ENCODE results near the gene SLC17A7.
"Not testable (repeated sequence)": the region's sequence is repeated elsewhere in the genome, so short reads cannot be mapped to it uniquely, and the experiment has no call there.

Gene SLC17A7

GRCh38 chr19:49463960-49464740 is 22.8 kb upstream of the SLC17A7 start:
- DNase-seq (ENCODE audit: low spot score in 2 of 2) = no peak
- in situ Hi-C loops (cut with MboI; ENCODE audit: low sequenced_read_pairs) = no loop called here
- H3K36me3 ChIP-seq (replicated peaks) = no peaks in the 10 kb centered on the region; the same call in 1 of the 2 replicates
- no peaks in the 10 kb centered on the region for H3K9me3 ChIP-seq
- H3K4me1 ChIP-seq = peaks cover 1% of the 10 kb centered on the region
- no peaks in the 10 kb centered on the region for H3K27me3 ChIP-seq (ENCODE audit: low read depth)
- H3K4me3 ChIP-seq = no peak overlapping the region

GRCh38 chr19:49462492-49462891 is 21.2 kb upstream of the SLC17A7 start:
- in situ Hi-C loops (cut with MboI; ENCODE audit: low sequenced_read_pairs) = no loop called here
- Histone ChIP-seq H3K36me3 (replicated peaks) (no peaks in the 10 kb centered on the region; the same call in 1 of the 2 replicates), H3K4me1 (no peaks in the 10 kb centered on the region), H3K9me3 (no peaks in the 10 kb centered on the region), H3K27me3 (ENCODE audit: low read depth) (no peaks in the 10 kb centered on the region), H3K4me3 (no peak overlapping the region)
- DNase-seq (ENCODE audit: low spot score in 2 of 2) = no peak

- H3K9me3 ChIP-seq = no peaks in the 10 kb centered on the region
- DNase-seq (ENCODE audit: low spot score in 2 of 2) = no peak
- no peaks in the 10 kb centered on the region; the same call in 1 of the 2 replicates for H3K36me3 ChIP-seq (replicated peaks)
- in situ Hi-C loops (cut with MboI; ENCODE audit: low sequenced_read_pairs) = no loop called here
- no peaks in the 10 kb centered on the region for H3K27me3 ChIP-seq (ENCODE audit: low read depth)
- no peaks in the 10 kb centered on the region for H3K4me1 ChIP-seq
- H3K4me3 ChIP-seq = no peak overlapping the region
Measured at GRCh38 chr19:49461656-49462055, 20.3 kb upstream of the SLC17A7 start.

GRCh38 chr19:49461130-49461529 is 19.8 kb upstream of the SLC17A7 start:
- H3K4me1 ChIP-seq; H3K9me3 ChIP-seq; in situ Hi-C loops (cut with MboI; ENCODE audit: low sequenced_read_pairs); H3K36me3 ChIP-seq (replicated peaks); H3K27me3 ChIP-seq (ENCODE audit: low read depth); DNase-seq (ENCODE audit: low spot score in 2 of 2); H3K4me3 ChIP-seq: not testable (repeated sequence)

DNA sequence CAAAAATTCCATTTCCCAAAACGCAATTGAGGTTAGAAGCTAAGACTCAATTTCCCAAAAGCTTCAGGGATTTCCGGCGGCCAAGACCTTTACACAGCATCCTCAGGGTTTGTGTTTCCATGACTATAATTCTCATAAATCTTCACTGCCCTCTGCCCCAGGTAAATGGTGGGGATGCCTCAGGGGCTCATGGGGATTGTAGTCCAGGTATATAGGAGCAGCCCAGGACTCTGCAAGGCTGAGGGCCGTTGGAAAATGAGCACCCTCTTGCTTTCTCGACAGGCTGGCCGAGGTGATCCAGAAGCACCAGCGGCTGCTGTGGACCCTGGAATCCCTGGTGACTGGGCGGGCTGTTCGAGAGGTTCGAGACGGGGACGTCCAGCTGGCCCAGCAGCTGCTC is 18.1 kb upstream of the SLC17A7 start:
- in situ Hi-C loops (cut with MboI; ENCODE audit: low sequenced_read_pairs) = no loop called here
- Histone ChIP-seq H3K4me3 (no peak overlapping the region), H3K9me3 (no peaks in the 10 kb centered on the region), H3K27me3 (ENCODE audit: low read depth) (no peaks in the 10 kb centered on the region), H3K36me3 (replicated peaks) (no peaks in the 10 kb centered on the region; the same call in 1 of the 2 replicates), H3K4me1 (no peaks in the 10 kb centered on the region)
- no peak for DNase-seq (ENCODE audit: low spot score in 2 of 2)

GRCh38 chr19:49458567-49458903 is 17.2 kb upstream of the SLC17A7 start:
- no peaks in the 10 kb centered on the region for H3K9me3 ChIP-seq
- H3K27me3 ChIP-seq (ENCODE audit: low read depth) = no peaks in the 10 kb centered on the region
- peaks cover 3% of the 10 kb centered on the region; the same call in 1 of the 2 replicates for H3K4me1 ChIP-seq
- no peaks in the 10 kb centered on the region; the same call in 1 of the 2 replicates for H3K36me3 ChIP-seq (replicated peaks)
- no peak overlapping the region for H3K4me3 ChIP-seq
- no peak for DNase-seq (ENCODE audit: low spot score in 2 of 2)
- in situ Hi-C loops (cut with MboI; ENCODE audit: low sequenced_read_pairs) = no loop called here

DNA sequence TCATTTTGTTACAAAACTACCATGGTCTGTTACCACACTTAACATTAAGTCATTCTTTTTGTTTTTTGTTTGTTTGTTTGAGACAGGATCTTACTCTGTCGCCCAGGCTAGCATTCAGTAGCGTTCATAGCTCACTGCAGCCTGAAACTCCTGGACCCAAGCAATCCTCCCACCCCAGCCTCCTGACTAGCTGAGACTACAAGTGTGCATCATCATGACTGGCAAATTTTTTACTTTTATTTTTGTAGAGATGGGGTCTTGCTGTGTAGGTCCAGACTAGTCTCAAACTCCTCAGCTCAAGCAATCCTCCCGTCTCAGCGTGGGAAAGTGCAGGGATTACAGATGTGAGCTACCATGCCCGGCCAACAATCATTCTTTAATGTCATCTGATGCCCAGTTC is 15.0 kb upstream of the SLC17A7 start:
- Histone ChIP-seq H3K4me1 (peaks cover 3% of the 10 kb centered on the region; the same call in 1 of the 2 replicates), H3K36me3 (replicated peaks) (no peaks in the 10 kb centered on the region; the same call in 1 of the 2 replicates), H3K4me3 (no peak overlapping the region), H3K9me3 (no peaks in the 10 kb centered on the region), H3K27me3 (ENCODE audit: low read depth) (no peaks in the 10 kb centered on the region)
- no peak for DNase-seq (ENCODE audit: low spot score in 2 of 2)
- in situ Hi-C loops (cut with MboI; ENCODE audit: low sequenced_read_pairs) = no loop called here

- H3K27me3 ChIP-seq (ENCODE audit: low read depth) = no peaks in the 10 kb centered on the region
- no peaks in the 10 kb centered on the region; the same call in 1 of the 2 replicates for H3K36me3 ChIP-seq (replicated peaks)
- no peaks in the 10 kb centered on the region for H3K9me3 ChIP-seq
- H3K4me3 ChIP-seq = no peak overlapping the region
- in situ Hi-C loops (cut with MboI; ENCODE audit: low sequenced_read_pairs) = no loop called here
- peaks cover 3% of the 10 kb centered on the region; the same call in 1 of the 2 replicates for H3K4me1 ChIP-seq
- no peak for DNase-seq (ENCODE audit: low spot score in 2 of 2)
Measured at GRCh38 chr19:49455773-49456172, 14.4 kb upstream of the SLC17A7 start.

GRCh38 chr19:49453757-49454240 is 12.5 kb upstream of the SLC17A7 start:
- in situ Hi-C loops (cut with MboI; ENCODE audit: low sequenced_read_pairs) = no loop called here
- Histone ChIP-seq H3K4me3 (peak overlapping the region; percentile 90), H3K27me3 (ENCODE audit: low read depth) (no peaks in the 10 kb centered on the region), H3K9me3 (no peaks in the 10 kb centered on the region), H3K36me3 (replicated peaks) (peaks cover 15% of the 10 kb centered on the region), H3K4me1 (peaks cover 3% of the 10 kb centered on the region; the same call in 1 of the 2 replicates)
- DNase-seq (ENCODE audit: low spot score in 2 of 2) = no peak

GRCh38 chr19:49453013-49453756 is 11.9 kb upstream of the SLC17A7 start, which contains the start of gene ALDH16A1:
Gene ALDH16A1, plus strand, starts transcription at chr19:49453225. Its CDS starts 107 bp downstream, at chr19:49453332.
- H3K4me3 ChIP-seq = peak within 1 kb of the TSS; percentile 90
- DNase-seq (ENCODE audit: low spot score in 2 of 2) = peak; percentile 96 to 98
- in situ Hi-C loops (cut with MboI; ENCODE audit: low sequenced_read_pairs) = no loop called here

DNA sequence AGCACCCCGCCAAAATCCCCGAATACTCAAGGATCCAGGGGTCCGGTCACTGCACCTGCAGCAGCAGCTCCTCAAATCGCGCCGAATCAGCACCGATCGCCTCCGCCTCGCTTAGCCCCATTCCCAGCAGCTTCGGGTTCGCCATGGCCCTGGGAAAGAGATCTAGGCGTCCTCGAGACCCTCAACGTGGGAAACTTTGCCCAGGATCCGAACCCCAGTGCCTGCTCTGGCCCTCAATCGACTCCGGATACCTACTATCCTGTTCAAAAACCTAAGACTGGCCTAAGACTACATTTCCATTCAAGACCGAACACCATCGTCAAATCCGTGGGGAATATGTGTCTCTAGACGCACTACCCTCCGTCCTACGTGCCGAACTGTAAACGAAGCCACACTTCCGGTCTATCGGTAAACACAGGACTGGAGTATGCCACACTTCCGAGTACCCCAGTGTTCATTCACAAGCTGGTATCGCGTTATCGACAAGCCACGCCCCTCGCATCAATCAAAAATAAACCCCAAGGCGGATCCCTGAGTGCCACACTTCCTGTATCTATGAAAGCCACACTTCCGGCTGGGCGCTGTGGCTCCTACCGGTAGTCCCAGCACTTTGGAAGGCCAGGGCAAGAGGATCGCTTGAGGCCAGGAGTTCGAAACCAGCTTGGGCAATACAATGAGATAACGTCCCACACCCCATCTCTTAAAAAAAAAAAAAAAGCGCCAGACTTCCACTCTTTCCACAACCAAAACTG is 10.3 kb upstream of the SLC17A7 start, which contains the start of gene PIH1D1:
Gene PIH1D1 (minus strand): TSS at position 385 of the 752 bp plus-strand sequence. CDS start 240 bp downstream, at position 145.
- H3K9me3 ChIP-seq = no peaks in the 10 kb centered on the region
- peak within 1 kb of the TSS; percentile 90 for H3K4me3 ChIP-seq
- in situ Hi-C loops (cut with MboI; ENCODE audit: low sequenced_read_pairs) = no loop called here
- H3K27me3 ChIP-seq (ENCODE audit: low read depth) = no peaks in the 10 kb centered on the region
- peaks cover 32% of the 10 kb centered on the region for H3K36me3 ChIP-seq (replicated peaks)
- H3K4me1 ChIP-seq = peaks cover 3% of the 10 kb centered on the region; the same call in 1 of the 2 replicates
- peak; percentile 98 for DNase-seq (ENCODE audit: low spot score in 2 of 2)

More at GRCh38 chr19:49453013-49453756, 11.9 kb upstream of the SLC17A7 start, which contains the start of gene ALDH16A1:
- Histone ChIP-seq H3K9me3 (no peaks in the 10 kb centered on the region), H3K36me3 (replicated peaks) (peaks cover 21% of the 10 kb centered on the region), H3K4me1 (peaks cover 3% of the 10 kb centered on the region; the same call in 1 of the 2 replicates), H3K27me3 (ENCODE audit: low read depth) (no peaks in the 10 kb centered on the region)

- in situ Hi-C loops (cut with MboI; ENCODE audit: low sequenced_read_pairs) = no loop called here
Measured at GRCh38 chr19:49450405-49450804, 9.1 kb upstream of the SLC17A7 start.

GRCh38 chr19:49448432-49448786 is 7.1 kb upstream of the SLC17A7 start:
- in situ Hi-C loops (cut with MboI; ENCODE audit: low sequenced_read_pairs) = no loop called here
- peaks cover 33% of the 10 kb centered on the region for H3K36me3 ChIP-seq (replicated peaks)

More at GRCh38 chr19:49450405-49450804, 9.1 kb upstream of the SLC17A7 start:
- H3K4me3 ChIP-seq = peak overlapping the region; percentile 79
- no peaks in the 10 kb centered on the region for H3K27me3 ChIP-seq (ENCODE audit: low read depth)
- H3K9me3 ChIP-seq = no peaks in the 10 kb centered on the region
- H3K4me1 ChIP-seq = peaks cover 3% of the 10 kb centered on the region; the same call in 1 of the 2 replicates
- H3K36me3 ChIP-seq (replicated peaks) = peaks cover 33% of the 10 kb centered on the region
- DNase-seq (ENCODE audit: low spot score in 2 of 2) = no peak

More at GRCh38 chr19:49448432-49448786, 7.1 kb upstream of the SLC17A7 start:
- H3K4me1 ChIP-seq = no peaks in the 10 kb centered on the region
- no peaks in the 10 kb centered on the region for H3K27me3 ChIP-seq (ENCODE audit: low read depth)
- H3K4me3 ChIP-seq = no peak overlapping the region
- no peak for DNase-seq (ENCODE audit: low spot score in 2 of 2)
- H3K9me3 ChIP-seq = no peaks in the 10 kb centered on the region
